Bronchial epithelial cell (primary cell): ENCODE data around the gene ABCA6. TPM values are rescaled to one million over a fixed set of nuclear protein-coding genes. Genes with fewer than 3 reads are reported as not detected.

Source experiments
- DNase-seq: peaks from one replicate; pipeline ENCODE4 v3.0.0-alpha.2; 2010; ENCODE audit warnings: low read depth
- FAIRE-seq: peaks from 2 replicates; lab custom pipeline; 2011; peaks lifted over from hg19 to GRCh38; lab: Jason Lieb, UNC
- H3K27me3 ChIP-seq: 2 replicates; pipeline ENCODE4 v1.5.1; 2011; ENCODE audit warnings: low read length; ENCODE audit not compliant: control insufficient read depth, insufficient read depth
- H3K36me3 ChIP-seq: 2 replicates; pipeline ENCODE4 v1.5.1; 2011; ENCODE audit warnings: low read length; ENCODE audit not compliant: control insufficient read depth, insufficient read depth
- H3K4me3 ChIP-seq: 2 replicates; pipeline ENCODE4 v1.5.1; 2011; ENCODE audit warnings: mild to moderate bottlenecking, low read depth, low read length, control low read depth
- total RNA-seq: library from RNA; depleted of rRNA; stranded (reverse); fragments of >200 nt; gene quantifications from 2 replicates; pipeline ENCODE4 v1.2.1, GENCODE V29; 2014
- TF ChIP-seq, protein P1 (sequence below): IDR thresholded peaks from 2 replicates; pipeline ENCODE4 v1.5.1; 2011; ENCODE audit warnings: mild to moderate bottlenecking, moderate library complexity, low read length, control low read depth, inconsistent platforms; ENCODE audit not compliant: insufficient read depth, severe bottlenecking

Gene ABCA6
- total RNA-seq, 1 donor from 2014 or later, result 0.26 TPM

DNA sequence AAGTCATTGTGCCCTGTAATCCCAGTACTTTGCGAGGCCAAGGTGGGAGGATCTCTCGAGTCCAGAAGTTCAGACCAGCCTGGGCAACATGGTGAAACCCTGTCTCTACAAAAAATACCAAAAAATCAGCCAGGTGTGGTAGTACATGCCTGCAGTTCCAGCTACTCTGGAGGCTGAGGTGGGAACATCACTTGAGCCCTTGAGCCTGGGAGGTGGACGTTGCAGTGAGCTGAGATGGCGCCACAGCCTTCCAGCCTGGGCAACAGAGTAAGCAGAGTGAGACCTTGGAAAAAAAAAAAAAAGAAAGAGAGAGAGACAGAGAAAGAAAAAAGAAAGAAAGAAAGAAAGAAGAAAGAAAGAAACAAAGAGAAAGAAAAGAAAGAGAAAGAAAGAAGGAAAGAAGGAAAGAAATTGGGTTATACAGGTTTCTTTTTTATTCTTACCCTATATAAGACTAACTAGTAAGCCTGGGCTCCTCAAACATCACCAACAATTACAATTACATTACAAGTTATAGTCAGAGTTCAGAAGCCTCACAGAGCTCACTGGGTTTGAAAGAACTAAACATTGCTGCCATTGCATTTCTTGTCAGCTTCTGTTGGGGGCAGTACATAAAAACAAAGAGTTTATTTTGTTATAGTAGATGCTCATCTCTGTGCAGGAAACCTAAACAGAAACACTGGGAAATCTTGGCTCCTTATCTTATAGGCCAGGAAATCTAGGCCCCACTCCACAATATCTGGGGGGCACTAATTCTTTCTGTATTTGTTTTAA, 74.2 kb downstream of the ABCA6 start:
- no peaks in the 10 kb centered on the region for H3K36me3 ChIP-seq
- no peak for FAIRE-seq
- no peak overlapping the region for H3K4me3 ChIP-seq
- H3K27me3 ChIP-seq, result no peaks in the 10 kb centered on the region
- TF ChIP-seq, protein P1, sequence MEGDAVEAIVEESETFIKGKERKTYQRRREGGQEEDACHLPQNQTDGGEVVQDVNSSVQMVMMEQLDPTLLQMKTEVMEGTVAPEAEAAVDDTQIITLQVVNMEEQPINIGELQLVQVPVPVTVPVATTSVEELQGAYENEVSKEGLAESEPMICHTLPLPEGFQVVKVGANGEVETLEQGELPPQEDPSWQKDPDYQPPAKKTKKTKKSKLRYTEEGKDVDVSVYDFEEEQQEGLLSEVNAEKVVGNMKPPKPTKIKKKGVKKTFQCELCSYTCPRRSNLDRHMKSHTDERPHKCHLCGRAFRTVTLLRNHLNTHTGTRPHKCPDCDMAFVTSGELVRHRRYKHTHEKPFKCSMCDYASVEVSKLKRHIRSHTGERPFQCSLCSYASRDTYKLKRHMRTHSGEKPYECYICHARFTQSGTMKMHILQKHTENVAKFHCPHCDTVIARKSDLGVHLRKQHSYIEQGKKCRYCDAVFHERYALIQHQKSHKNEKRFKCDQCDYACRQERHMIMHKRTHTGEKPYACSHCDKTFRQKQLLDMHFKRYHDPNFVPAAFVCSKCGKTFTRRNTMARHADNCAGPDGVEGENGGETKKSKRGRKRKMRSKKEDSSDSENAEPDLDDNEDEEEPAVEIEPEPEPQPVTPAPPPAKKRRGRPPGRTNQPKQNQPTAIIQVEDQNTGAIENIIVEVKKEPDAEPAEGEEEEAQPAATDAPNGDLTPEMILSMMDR, result no peak
- DNase-seq, result no peak

DNA sequence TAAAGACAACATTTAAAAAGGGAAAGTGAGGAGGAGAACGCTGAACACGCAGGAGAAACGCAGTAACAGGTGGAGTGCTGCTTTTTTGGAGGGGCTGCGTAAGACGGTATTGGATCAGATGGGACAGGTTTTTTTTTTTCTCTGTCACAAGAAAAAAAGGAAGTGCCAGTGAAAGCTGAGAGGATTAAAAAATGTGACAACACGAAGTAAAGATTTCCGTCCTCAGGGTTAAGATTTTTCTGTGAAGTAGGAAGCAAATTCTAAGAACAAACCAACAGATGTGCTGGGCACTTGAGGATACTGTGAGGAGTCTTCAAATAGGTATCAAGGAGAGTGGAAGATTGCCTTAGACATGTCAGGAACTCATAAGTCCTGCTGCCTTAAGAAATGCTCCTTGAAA, 75.2 kb downstream of the ABCA6 start:
- Histone ChIP-seq H3K4me3 (no peak overlapping the region), H3K36me3 (no peaks in the 10 kb centered on the region), H3K27me3 (no peaks in the 10 kb centered on the region)
- no peak for DNase-seq
- FAIRE-seq, result no peak
- TF ChIP-seq, protein P1, result no peak

DNA sequence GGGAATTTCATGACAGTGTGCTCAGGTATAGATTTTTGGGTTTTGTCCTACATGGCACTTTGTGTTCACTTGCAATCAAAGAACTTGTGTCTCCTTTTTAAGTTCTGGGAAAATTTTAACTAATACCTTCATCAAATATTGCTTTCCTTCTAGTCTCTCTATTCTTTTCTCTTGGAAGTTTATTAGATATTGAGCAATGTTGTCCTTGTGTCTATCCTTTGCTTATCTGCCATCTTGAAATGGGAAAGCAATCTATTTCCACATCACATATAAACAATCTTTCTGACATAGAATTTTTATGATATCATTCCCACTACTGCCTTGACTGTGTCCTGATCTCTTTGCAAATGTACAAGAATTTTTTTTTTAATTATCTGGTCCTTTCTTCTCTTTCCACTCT, 76.6 kb downstream of the ABCA6 start:
- TF ChIP-seq, protein P1, result no peak
- FAIRE-seq, result no peak
- no peak for DNase-seq
- Histone ChIP-seq H3K4me3 (no peak overlapping the region), H3K36me3 (no peaks in the 10 kb centered on the region), H3K27me3 (no peaks in the 10 kb centered on the region)

GRCh38 chr17:69064476-69064875, 77.2 kb downstream of the ABCA6 start:
- DNase-seq, result no peak
- FAIRE-seq, result no peak
- TF ChIP-seq, protein P1, result no peak
- Histone ChIP-seq H3K36me3 (no peaks in the 10 kb centered on the region), H3K4me3 (no peak overlapping the region), H3K27me3 (no peaks in the 10 kb centered on the region)

DNA sequence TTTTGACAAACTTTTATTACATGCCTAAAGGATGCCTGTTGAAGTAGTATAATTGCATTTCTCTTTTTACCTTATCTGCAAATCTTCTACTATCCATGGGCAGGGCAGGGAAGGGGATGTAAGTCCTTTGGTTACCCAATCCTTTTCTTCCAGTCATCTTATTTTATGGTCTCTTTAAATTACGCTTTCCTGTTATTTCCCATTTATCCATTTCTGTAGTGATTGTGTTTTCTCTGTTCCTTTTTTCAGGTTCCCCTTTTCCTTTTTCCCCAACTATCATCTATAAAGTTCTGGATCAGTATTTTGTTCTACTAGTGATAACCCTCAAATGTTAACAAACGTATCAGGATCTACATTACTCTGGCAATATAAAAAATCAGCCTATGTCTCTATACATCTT, 77.7 kb downstream of the ABCA6 start:
- FAIRE-seq, result no peak
- no peak overlapping the region for H3K4me3 ChIP-seq
- H3K36me3 ChIP-seq, result no peaks in the 10 kb centered on the region
- TF ChIP-seq, protein P1, result no peak
- H3K27me3 ChIP-seq, result no peaks in the 10 kb centered on the region
- DNase-seq, result no peak
